ENCODE measurements around the gene ATP4A. TPM values are rescaled to one million over a fixed set of nuclear protein-coding genes. Genes with fewer than 3 reads are reported as not detected.
A peak's percentile ranks its signal among the peaks of the same experiment; 100 is the strongest.

The ATP4A gene
- total RNA-seq, 3 donors from 2014 or later (not counting 1 experiment from before 2014, with no cell fraction given): not detected

- 74% methylated on average over 6 of the region's 6 CpGs for WGBS (ENCODE audit: insufficient coverage)
- Histone ChIP-seq H3K36me3 (ENCODE audit: control insufficient read depth, insufficient read depth, low read length) (no peaks in the 10 kb centered on the region), H3K9me3 (ENCODE audit: control insufficient read depth, insufficient read depth, low read length) (no peaks in the 10 kb centered on the region), H3K4me3 (ENCODE audit: low read length) (no peak overlapping the region), H3K4me1 (ENCODE audit: control insufficient read depth, insufficient read depth, low read length) (peaks cover 19% of the 10 kb centered on the region), H3K27me3 (ENCODE audit: control insufficient read depth, insufficient read depth, low read length) (peaks cover 17% of the 10 kb centered on the region), H3K27ac (ENCODE audit: low read length) (no peak overlapping the region)
- no peak for TF ChIP-seq CTCF (IDR thresholded peaks at IDR 0.05)
- Mint-ChIP-seq H3K36me3 (no peaks in the 10 kb centered on the region), H3K27ac (no peak overlapping the region), H3K27me3 (ENCODE audit: low read depth in 2 of 2) (peaks cover 14 to 51% of the 10 kb centered on the region in 2 donors), H3K9me3 (no peaks in the 10 kb centered on the region), H3K4me3 (no peak overlapping the region), H3K4me1 (peaks cover 4 to 17% of the 10 kb centered on the region in 2 donors)
- DNase-seq: no peak
- ATAC-seq: no peak
- intact Hi-C loops (cut with micrococcal nuclease): no loop called here
Observed at GRCh38 chr19:35561436-35561835, 2.0 kb downstream of the ATP4A start.

- Mint-ChIP-seq H3K4me1 (peaks cover 4 to 21% of the 10 kb centered on the region in 2 donors), H3K4me3 (no peak overlapping the region), H3K36me3 (no peaks in the 10 kb centered on the region), H3K9me3 (no peaks in the 10 kb centered on the region), H3K27ac (no peak overlapping the region), H3K27me3 (ENCODE audit: low read depth in 2 of 2) (peaks cover 14 to 56% of the 10 kb centered on the region in 2 donors)
- H3K27ac ChIP-seq (ENCODE audit: low read length): no peak overlapping the region
- no peak overlapping the region for H3K4me3 ChIP-seq (ENCODE audit: low read length)
- no peak for ATAC-seq
- peaks cover 19% of the 10 kb centered on the region for H3K4me1 ChIP-seq (ENCODE audit: control insufficient read depth, insufficient read depth, low read length)
- no peak for DNase-seq
- WGBS (ENCODE audit: insufficient coverage): 56% methylated on average over 6 of the region's 6 CpGs
- intact Hi-C loops (cut with micrococcal nuclease): no loop called here
- no peak for TF ChIP-seq CTCF (IDR thresholded peaks at IDR 0.05)
- peaks cover 17% of the 10 kb centered on the region for H3K27me3 ChIP-seq (ENCODE audit: control insufficient read depth, insufficient read depth, low read length)
- H3K9me3 ChIP-seq (ENCODE audit: control insufficient read depth, insufficient read depth, low read length): no peaks in the 10 kb centered on the region
- H3K36me3 ChIP-seq (ENCODE audit: control insufficient read depth, insufficient read depth, low read length): no peaks in the 10 kb centered on the region
Observed at GRCh38 chr19:35560677-35561076, 2.8 kb downstream of the ATP4A start.

- no peak for TF ChIP-seq CTCF (IDR thresholded peaks at IDR 0.05)
- intact Hi-C loops (cut with micrococcal nuclease): no loop called here
- peak overlapping the region in 1 of 2 donors; percentile 8 for H3K27ac Mint-ChIP-seq
- H3K27ac ChIP-seq (ENCODE audit: low read length): no peak overlapping the region
- DNase-seq (no peak), ATAC-seq (no peak)
- no peak overlapping the region for H3K4me3 Mint-ChIP-seq
- H3K27me3 Mint-ChIP-seq (ENCODE audit: low read depth in 2 of 2): peaks cover 14 to 53% of the 10 kb centered on the region in 2 donors
- peaks cover 17% of the 10 kb centered on the region for H3K27me3 ChIP-seq (ENCODE audit: control insufficient read depth, insufficient read depth, low read length)
- no peaks in the 10 kb centered on the region for H3K36me3 ChIP-seq (ENCODE audit: control insufficient read depth, insufficient read depth, low read length)
- no peaks in the 10 kb centered on the region for H3K9me3 Mint-ChIP-seq
- H3K36me3 Mint-ChIP-seq: no peaks in the 10 kb centered on the region
- H3K4me1 Mint-ChIP-seq: peaks cover 4 to 22% of the 10 kb centered on the region in 2 donors
- 91% methylated on average over 17 of the region's 18 CpGs for WGBS (ENCODE audit: insufficient coverage)
- no peaks in the 10 kb centered on the region for H3K9me3 ChIP-seq (ENCODE audit: control insufficient read depth, insufficient read depth, low read length)
- H3K4me1 ChIP-seq (ENCODE audit: control insufficient read depth, insufficient read depth, low read length): peaks cover 19% of the 10 kb centered on the region
- no peak overlapping the region for H3K4me3 ChIP-seq (ENCODE audit: low read length)
Observed at GRCh38 chr19:35560271-35560670, 3.2 kb downstream of the ATP4A start.

- Histone ChIP-seq H3K27me3 (ENCODE audit: control insufficient read depth, insufficient read depth, low read length) (peaks cover 17% of the 10 kb centered on the region), H3K4me1 (ENCODE audit: control insufficient read depth, insufficient read depth, low read length) (peaks cover 19% of the 10 kb centered on the region), H3K4me3 (ENCODE audit: low read length) (no peak overlapping the region), H3K36me3 (ENCODE audit: control insufficient read depth, insufficient read depth, low read length) (no peaks in the 10 kb centered on the region), H3K27ac (ENCODE audit: low read length) (no peak overlapping the region), H3K9me3 (ENCODE audit: control insufficient read depth, insufficient read depth, low read length) (no peaks in the 10 kb centered on the region)
- Mint-ChIP-seq H3K27ac (peak overlapping the region in 1 of 2 donors; percentile 8), H3K4me1 (peaks cover 4 to 22% of the 10 kb centered on the region in 2 donors), H3K27me3 (ENCODE audit: low read depth in 2 of 2) (peaks cover 14 to 51% of the 10 kb centered on the region in 2 donors), H3K4me3 (no peak overlapping the region), H3K36me3 (no peaks in the 10 kb centered on the region), H3K9me3 (no peaks in the 10 kb centered on the region)
- DNase-seq (no peak), ATAC-seq (no peak)
- TF ChIP-seq CTCF (IDR thresholded peaks at IDR 0.05): no peak
- intact Hi-C loops (cut with micrococcal nuclease): no loop called here
- 88% methylated on average over 23 of the region's 23 CpGs for WGBS (ENCODE audit: insufficient coverage)
Observed at GRCh38 chr19:35559781-35560180, 3.7 kb downstream of the ATP4A start.
